Epithelial cell of proximal tubule (primary cell): ENCODE measurements around the gene KCNJ4. TPM values are rescaled to one million over a fixed set of nuclear protein-coding genes. Genes with fewer than 3 reads are reported as not detected.
"Not testable (repeated sequence)": the region's sequence is repeated elsewhere in the genome, so short reads cannot be mapped to it uniquely, and the experiment has no call there.

ENCODE experiments used
- DNase-seq: peaks from one replicate; pipeline ENCODE4 v3.0.0-alpha.2; 2011; ENCODE audit warnings: low read depth
- H3K4me3 ChIP-seq: 2 replicates; pipeline ENCODE4 v1.5.1; 2011; ENCODE audit warnings: low read depth, mild to moderate bottlenecking, low read length
- total RNA-seq: library from RNA; depleted of rRNA; stranded (reverse); fragments of >200 nt; gene quantifications from 2 replicates; pipeline ENCODE4 v1.2.3, GENCODE V29; 2015
- TF ChIP-seq, protein P1 (sequence below): conservative IDR thresholded peaks from 2 replicates; pipeline ENCODE4 v1.5.1; 2012; ENCODE audit warnings: low read depth, mild to moderate bottlenecking, low read length

The KCNJ4 gene
- total RNA-seq, 1 donor from 2014 or later = not detected

DNA sequence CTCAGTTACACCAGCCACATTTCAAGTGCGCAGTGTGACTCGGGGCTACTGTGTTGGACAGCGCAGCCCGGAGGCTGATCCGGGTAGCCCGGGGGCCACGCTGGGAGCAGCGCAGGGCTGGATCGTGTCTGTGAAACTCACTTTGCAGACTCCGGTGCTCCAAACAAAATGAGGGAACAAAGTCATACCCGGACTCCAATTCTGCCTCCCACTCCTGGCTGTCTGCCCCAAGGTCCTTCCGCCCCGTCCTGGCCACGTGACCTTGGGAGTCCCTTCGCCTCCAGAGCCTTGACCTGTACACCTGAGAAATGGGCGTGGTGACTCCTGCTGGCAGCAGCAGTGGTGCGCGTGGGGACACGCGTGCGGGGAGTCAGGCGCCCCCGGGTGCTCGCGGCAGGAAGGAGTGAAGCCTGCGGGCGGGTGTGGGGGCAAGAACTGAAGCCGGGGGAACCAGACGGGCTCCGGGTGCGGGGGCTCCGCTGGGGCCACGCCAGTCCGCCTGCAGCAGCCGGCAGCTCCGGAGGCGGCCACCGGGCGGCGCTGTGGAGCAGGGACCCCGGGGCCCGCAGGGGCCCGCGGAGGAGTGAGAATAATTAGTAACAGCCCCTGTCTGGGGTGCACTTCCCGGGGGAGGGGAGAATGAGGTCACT is 42.4 kb downstream of the KCNJ4 start:
- no peak for DNase-seq

DNA sequence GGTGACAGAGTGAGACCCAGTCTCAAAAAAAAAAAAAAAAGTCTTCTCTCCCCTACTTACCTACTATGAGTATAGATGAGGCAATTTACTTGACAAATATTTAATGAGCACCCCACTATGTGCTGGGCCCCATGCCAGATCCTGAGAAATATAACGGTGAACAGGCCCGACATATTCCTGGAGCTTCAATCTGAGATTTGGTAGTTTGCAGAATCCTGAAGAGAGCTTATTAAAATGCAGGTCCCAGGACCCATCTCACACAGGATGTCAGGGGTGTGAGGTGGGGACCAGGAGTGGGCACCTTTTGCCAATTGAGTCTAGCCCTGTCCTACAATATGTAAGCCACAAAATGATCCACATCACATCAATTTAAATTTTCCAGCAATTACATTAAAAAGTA is 44.0 kb downstream of the KCNJ4 start:
- no peak overlapping the region for H3K4me3 ChIP-seq
- TF ChIP-seq, protein P1, sequence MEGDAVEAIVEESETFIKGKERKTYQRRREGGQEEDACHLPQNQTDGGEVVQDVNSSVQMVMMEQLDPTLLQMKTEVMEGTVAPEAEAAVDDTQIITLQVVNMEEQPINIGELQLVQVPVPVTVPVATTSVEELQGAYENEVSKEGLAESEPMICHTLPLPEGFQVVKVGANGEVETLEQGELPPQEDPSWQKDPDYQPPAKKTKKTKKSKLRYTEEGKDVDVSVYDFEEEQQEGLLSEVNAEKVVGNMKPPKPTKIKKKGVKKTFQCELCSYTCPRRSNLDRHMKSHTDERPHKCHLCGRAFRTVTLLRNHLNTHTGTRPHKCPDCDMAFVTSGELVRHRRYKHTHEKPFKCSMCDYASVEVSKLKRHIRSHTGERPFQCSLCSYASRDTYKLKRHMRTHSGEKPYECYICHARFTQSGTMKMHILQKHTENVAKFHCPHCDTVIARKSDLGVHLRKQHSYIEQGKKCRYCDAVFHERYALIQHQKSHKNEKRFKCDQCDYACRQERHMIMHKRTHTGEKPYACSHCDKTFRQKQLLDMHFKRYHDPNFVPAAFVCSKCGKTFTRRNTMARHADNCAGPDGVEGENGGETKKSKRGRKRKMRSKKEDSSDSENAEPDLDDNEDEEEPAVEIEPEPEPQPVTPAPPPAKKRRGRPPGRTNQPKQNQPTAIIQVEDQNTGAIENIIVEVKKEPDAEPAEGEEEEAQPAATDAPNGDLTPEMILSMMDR = no peak
- DNase-seq = no peak

More for the DNA sequence above, 42.4 kb downstream of the KCNJ4 start:
- TF ChIP-seq, protein P1 = peak; percentile 74
- H3K4me3 ChIP-seq = peak overlapping the region; percentile 38

DNA sequence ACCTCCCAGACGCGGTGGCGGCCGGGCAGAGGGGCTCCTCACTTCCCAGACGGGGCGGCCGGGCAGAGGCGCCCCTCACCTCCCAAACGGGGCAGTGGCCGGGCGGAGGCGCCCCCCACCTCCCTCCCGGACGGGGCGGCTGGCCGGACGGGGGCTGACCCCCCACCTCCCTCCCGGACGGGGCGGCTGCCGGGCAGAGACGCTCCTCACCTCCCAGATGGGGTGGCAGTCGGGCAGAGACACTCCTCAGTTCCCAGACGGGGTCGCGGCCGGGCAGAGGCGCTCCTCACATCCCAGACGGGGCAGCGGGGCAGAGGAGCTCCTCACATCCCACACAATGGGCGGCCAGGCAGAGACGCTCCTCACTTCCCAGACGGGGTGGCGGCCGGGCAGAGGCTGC is 45.1 kb downstream of the KCNJ4 start:
- H3K4me3 ChIP-seq, DNase-seq: not testable (repeated sequence)

DNA sequence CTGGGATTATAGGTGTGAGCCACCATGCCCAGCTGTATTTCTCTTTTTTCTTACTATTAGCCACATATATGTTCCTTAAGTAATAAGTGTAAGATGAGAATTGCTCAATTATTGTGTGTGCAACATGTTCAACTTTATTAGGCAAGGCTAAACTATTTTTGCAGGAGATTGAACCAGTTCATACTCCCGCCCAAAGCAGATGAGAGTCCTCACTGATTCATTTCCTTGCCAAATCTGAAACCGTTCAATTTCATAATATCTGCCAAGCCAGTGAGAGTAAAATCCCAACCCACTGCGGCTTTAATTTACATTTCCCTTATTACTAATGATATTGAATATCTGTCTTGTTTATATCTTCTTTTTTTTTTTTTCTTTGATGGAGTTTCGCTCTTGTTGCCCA is 48.4 kb downstream of the KCNJ4 start:
- DNase-seq = no peak
- TF ChIP-seq, protein P1 = no peak
- no peak overlapping the region for H3K4me3 ChIP-seq

DNA sequence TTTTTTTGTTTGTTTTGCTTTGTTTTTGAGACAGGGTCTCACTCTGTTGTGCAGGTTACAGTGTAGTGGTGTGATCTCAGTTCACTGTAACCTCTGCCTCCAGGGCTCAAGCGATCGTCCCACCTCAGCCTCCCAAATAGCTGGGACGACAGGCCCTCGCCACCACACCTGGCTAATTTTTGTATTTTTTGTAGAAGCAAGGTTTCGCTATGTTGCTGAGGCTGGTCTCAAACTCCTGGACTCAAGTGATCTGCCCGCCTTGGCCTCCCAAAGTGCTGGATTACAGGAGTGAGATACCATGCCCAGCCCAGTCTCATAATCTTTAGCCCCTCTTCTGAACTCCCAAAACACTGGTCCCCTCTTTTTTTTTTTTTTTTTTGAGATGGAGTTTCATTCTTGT is 50.6 kb downstream of the KCNJ4 start:
- DNase-seq = no peak
- TF ChIP-seq, protein P1 = no peak
- no peak overlapping the region for H3K4me3 ChIP-seq

DNA sequence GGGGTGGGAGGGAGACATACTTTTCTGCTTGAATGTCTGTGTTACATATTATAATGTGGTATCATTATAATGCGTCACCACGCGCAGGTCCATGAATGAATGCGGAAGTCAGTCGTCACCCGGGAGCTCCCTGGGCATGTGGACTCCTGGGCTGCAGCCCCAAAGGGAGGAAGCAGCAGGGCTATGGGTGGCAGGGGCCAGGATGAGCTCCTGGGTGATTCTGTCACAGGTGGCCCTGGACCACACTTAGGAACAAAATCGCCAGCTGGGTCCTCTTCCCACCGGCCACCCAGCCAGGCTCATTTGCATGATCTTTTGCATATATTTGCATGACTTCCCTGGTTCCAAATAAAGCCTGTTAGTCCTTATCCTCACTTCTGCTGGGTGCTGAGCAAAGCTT is 51.2 kb downstream of the KCNJ4 start:
- H3K4me3 ChIP-seq = no peak overlapping the region
- DNase-seq = no peak
- TF ChIP-seq, protein P1 = no peak

DNA sequence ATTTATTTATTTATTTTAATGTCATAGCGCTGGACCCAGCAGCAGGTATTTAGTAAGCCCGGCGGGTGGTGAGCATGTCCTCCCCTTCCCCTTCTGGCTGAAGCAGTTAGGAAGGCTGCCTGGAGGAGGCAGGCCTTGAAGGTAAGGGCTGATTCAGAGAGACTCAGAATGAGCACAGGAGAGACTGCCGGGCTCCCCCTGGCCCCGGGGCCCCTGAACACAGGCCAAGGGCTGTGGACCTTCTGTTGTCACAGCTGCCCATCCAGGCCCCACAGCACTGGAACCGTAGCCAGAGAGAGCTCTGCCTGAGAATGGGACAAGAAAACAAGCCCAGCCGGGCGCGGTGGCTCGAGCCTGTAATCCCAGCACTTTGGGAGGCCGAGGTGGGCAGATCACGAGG is 52.8 kb downstream of the KCNJ4 start:
- DNase-seq = no peak
- no peak overlapping the region for H3K4me3 ChIP-seq
- TF ChIP-seq, protein P1 = no peak
